GM10266 (cell line): ENCODE data around the gene TMEM204.

Experiments used
- DNase-seq: peaks from one replicate; pipeline ENCODE4 v3.0.0; 2012; ENCODE audit errors: extremely low spot score
- CTCF ChIP-seq: IDR thresholded peaks from 2 replicates; pipeline ENCODE4 v1.5.1; 2012; ENCODE audit warnings: mild to moderate bottlenecking, low read depth; ENCODE audit not compliant: control insufficient read depth, insufficient read depth; ENCODE audit errors: missing control alignments

Gene TMEM204

GRCh38 chr16:1499756-1500464, 33.6 kb upstream of the TMEM204 start:
- TF ChIP-seq CTCF, result no peak
- no peak for DNase-seq

GRCh38 chr16:1500465-1501150, 32.9 kb upstream of the TMEM204 start:
- DNase-seq, result no peak
- TF ChIP-seq CTCF, result no peak

- no peak for TF ChIP-seq CTCF
- no peak for DNase-seq
These were observed 31.8 kb upstream of the TMEM204 start for GRCh38 chr16:1501630-1502029.

- no peak for TF ChIP-seq CTCF
- DNase-seq, result no peak
These were observed 31.1 kb upstream of the TMEM204 start for GRCh38 chr16:1502092-1503004.

- no peak for DNase-seq
- no peak for TF ChIP-seq CTCF
These were observed 30.1 kb upstream of the TMEM204 start for GRCh38 chr16:1503110-1503955.

GRCh38 chr16:1505073-1505844, 28.2 kb upstream of the TMEM204 start:
- TF ChIP-seq CTCF, result no peak
- no peak for DNase-seq
